GM21529 (cell line): ENCODE measurements around the gene DNASE1L1.

Experiments used
- ATAC-seq: cut with Tn5 transposase; IDR thresholded peaks from one replicate; pipeline ENCODE4 v1.9.1; 2021; ENCODE audit not compliant: unreplicated experiment

Gene DNASE1L1

DNA sequence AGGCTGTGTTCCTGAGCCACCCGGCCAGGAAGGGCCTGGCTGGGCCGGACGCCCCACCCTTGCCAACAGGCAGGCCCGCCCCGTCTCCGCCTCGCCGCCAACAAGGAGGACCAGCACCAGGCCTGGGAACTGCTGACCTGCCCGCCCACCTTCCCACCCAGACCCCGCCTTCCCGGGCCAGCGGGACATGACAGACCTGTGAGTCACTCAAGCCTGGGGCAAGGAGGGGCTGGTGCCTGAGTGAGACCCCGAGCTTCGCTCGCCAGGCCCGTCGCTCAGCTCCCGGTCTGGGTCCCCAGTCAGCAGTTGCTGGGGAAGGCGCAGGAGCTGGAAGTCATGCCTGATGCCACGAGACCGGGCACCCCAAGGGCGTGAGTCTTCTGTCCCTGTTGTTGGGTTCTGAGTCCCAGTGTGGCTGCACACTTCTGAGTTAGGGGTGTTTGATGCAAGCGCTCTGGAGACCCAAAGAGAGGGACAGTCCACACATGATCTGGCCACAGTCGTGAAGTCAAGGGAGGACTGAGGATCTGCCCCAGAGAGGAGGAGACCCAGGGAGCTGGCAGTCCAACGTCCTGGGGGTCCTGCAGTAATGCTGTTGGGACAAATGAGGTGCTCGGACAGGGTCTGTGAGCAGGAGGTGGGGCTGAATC is at the start of gene DNASE1L1:
DNASE1L1 (minus strand) TSS at position 33 of the 650 bp plus-strand sequence. CDS start 3,686 bp downstream, outside the sequence.
- ATAC-seq = no peak

DNA sequence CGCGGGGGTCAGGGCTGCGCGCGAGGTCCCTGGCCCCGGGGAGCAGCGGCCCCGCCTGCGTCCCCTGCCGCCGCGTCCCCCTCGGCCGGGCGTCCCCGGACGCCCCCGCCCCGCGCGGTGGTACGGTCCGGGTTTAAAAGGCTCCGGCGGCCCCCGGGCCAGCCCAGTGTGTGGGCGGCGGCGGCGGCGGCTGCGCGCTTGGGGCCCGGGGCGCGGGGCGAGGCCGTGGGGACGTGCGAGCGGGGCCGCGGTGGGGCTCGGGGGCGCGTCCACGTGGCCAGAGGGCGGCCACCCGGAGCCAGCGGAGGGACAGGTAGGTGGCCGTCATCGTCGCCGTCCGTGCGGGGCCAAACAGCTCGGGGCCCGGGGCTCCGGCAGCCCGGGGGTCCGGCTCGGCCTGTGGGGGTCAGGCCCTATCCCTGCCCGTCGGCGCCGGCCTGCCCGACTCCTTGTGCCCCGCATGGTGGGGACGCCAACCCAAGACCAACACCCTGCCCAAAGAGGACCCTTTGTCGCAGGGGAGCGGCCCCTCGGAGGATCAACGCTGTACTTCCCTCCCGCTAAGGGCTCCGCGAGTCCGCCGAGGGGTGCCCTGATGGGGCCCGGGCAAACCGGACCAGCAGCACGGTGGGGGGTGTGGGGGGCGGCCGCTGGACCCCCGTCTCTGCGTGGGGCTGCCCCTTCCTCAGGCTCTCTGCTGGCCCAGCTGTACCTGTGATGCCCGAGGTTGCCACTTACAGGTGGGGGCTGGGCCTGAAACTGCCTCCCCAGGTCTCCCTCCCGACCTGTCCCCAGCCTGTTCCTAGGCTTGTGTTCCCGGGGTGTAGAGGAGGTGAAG is 49.3 kb upstream of the DNASE1L1 start, which contains the start of gene PLXNA3:
PLXNA3 (plus strand) TSS at position 166 of the 838 bp plus-strand sequence. CDS start 1,903 bp downstream, outside the sequence.
- ATAC-seq = peak; percentile 56

GRCh38 chrX:154457491-154458115 is 48.5 kb upstream of the DNASE1L1 start:
- ATAC-seq = peak; percentile 54

- ATAC-seq = no peak
These were observed 43.8 kb upstream of the DNASE1L1 start for GRCh38 chrX:154452823-154453222.

- ATAC-seq = no peak
These were observed 41.3 kb upstream of the DNASE1L1 start for GRCh38 chrX:154450312-154450711.

DNA sequence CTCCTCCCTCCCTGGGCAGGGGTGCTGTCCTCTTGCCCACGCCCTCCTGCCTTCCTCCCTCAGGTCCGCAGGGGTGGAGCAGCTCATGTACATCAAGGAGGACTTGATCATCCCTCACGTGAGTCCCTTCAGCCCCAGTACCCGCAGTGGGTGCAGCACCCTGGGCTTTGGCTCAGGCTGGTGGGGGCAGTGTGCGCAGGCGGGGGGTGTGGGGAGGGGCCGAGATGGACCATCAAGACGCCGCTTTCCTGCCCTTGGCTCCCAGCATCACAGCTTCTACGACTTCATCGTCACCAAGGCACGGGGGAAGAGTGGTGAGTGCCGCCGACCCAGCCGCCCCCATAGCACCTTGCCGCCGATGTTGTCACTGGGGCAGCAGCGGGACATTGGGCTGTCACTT is 40.6 kb upstream of the DNASE1L1 start:
- ATAC-seq = no peak

- ATAC-seq = no peak
These were observed 39.4 kb upstream of the DNASE1L1 start for GRCh38 chrX:154448484-154448883.

GRCh38 chrX:154446430-154446829 is 37.4 kb upstream of the DNASE1L1 start:
- no peak for ATAC-seq

- ATAC-seq = no peak
These were observed 36.7 kb upstream of the DNASE1L1 start for GRCh38 chrX:154445776-154446175.

- ATAC-seq = no peak
These were observed 35.7 kb upstream of the DNASE1L1 start for GRCh38 chrX:154444755-154445246.

GRCh38 chrX:154443992-154444754 is 35.1 kb upstream of the DNASE1L1 start, which contains the start of gene FAM50A:
FAM50A (plus strand) TSS chrX:154444141; CDS start chrX:154444236, 95 bp downstream.
- ATAC-seq = peak; percentile 71

GRCh38 chrX:154443479-154443910 is 34.4 kb upstream of the DNASE1L1 start:
- no peak for ATAC-seq

GRCh38 chrX:154441984-154442707 is 33.1 kb upstream of the DNASE1L1 start:
- no peak for ATAC-seq

- ATAC-seq = no peak
These were observed 32.5 kb upstream of the DNASE1L1 start for GRCh38 chrX:154441564-154441963.

- no peak for ATAC-seq
These were observed 31.7 kb upstream of the DNASE1L1 start for GRCh38 chrX:154440623-154441357.

DNA sequence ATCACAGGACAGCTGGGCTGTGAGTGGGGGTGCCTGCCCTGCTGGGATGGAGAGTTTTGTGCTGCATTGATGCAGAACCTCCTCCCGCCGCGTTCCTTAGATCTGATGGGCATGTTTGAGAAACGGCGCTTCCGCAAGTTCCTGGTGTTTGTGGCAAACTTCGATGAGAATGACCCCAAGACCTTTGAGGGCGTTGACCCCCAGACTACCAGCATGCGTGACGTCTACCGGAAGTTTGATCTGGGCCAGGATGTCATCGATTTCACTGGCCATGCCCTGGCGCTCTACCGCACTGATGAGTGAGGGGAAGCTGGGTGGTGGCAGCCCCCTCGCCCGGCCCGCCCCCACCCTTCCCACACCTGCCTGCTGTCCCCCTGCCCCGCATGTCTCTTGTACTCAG is 30.8 kb upstream of the DNASE1L1 start:
- ATAC-seq = no peak

DNA sequence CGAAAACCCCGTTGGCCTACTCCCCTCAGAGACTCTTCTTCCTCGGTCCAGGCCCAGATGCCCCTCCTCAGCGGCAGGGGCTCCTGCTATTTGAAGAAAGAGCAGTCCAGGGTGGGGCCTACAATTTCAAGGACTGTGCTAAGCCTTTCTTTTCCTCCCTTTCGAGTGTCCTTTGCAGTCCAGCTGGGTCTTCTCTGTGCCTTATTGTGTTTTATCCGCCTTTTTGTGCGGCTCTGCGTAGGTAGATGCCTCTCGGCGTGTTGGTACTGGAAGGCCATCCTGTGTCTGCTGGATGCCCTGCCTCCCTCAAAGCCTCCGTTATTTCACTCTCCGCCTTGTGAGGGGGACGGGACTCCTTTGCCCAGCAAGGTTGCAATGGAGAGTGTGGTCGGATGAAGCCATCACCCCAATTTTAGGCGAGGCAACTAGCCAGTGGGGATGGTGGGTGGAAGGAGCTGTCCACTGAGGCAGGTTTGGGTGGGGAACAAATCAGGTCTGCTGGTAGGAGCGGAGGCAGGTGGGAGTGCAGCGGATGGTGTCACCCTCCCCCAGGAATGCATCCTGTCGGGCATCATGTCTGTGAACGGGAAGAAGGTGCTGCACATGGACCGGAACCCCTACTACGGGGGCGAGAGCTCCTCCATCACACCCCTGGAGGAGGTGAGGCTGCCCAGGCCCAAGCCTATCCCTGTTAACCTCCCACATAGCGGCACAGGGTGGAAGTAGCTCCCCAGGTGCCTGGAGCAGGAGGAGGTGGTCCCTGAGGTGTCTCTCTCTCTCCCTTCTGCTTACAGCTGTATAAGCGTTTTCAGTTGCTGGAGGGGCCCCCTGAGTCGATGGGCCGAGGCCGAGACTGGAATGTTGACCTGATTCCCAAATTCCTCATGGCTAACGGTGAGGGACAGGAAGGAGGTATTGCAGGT is 29.2 kb upstream of the DNASE1L1 start:
- no peak for ATAC-seq
